ENCODE results near the gene IVNS1ABP.
"Not testable (repeated sequence)": the region's sequence is repeated elsewhere in the genome, so short reads cannot be mapped to it uniquely, and the experiment has no call there.

The IVNS1ABP gene

GRCh38 chr1:185317034-185317885, at the start of gene IVNS1ABP:
Gene IVNS1ABP (minus strand): TSS chr1:185317243. CDS start chr1:185309493, 7,750 bp downstream.
- DNase-seq (ENCODE audit: low read depth in 2 of 2): peak; percentile 82 to 84

- DNase-seq (ENCODE audit: low read depth in 2 of 2): no peak
These were observed 48.9 kb upstream of the IVNS1ABP start for GRCh38 chr1:185365951-185366350.

- DNase-seq (ENCODE audit: low read depth in 2 of 2): not testable (repeated sequence)
These were observed 47.5 kb upstream of the IVNS1ABP start for GRCh38 chr1:185364528-185364927.

GRCh38 chr1:185363205-185363604, 46.2 kb upstream of the IVNS1ABP start:
- DNase-seq (ENCODE audit: low read depth in 2 of 2): no peak

GRCh38 chr1:185360714-185361113, 43.7 kb upstream of the IVNS1ABP start:
- DNase-seq (ENCODE audit: low read depth in 2 of 2): no peak

GRCh38 chr1:185358957-185359356, 41.9 kb upstream of the IVNS1ABP start:
- DNase-seq (ENCODE audit: low read depth in 2 of 2): no peak

GRCh38 chr1:185355947-185356346, 38.9 kb upstream of the IVNS1ABP start:
- no peak for DNase-seq (ENCODE audit: low read depth in 2 of 2)

- DNase-seq (ENCODE audit: low read depth in 2 of 2): no peak
These were observed 36.1 kb upstream of the IVNS1ABP start for GRCh38 chr1:185353124-185353523.

- no peak for DNase-seq (ENCODE audit: low read depth in 2 of 2)
These were observed 34.9 kb upstream of the IVNS1ABP start for GRCh38 chr1:185351734-185352466.

GRCh38 chr1:185350027-185350442, 33.0 kb upstream of the IVNS1ABP start:
- no peak for DNase-seq (ENCODE audit: low read depth in 2 of 2)

- DNase-seq (ENCODE audit: low read depth in 2 of 2): no peak
These were observed 32.5 kb upstream of the IVNS1ABP start for GRCh38 chr1:185349556-185349955.

GRCh38 chr1:185348985-185349384, 31.9 kb upstream of the IVNS1ABP start:
- no peak for DNase-seq (ENCODE audit: low read depth in 2 of 2)

- DNase-seq (ENCODE audit: low read depth in 2 of 2): no peak
These were observed 31.3 kb upstream of the IVNS1ABP start for GRCh38 chr1:185348296-185348695.

- no peak for DNase-seq (ENCODE audit: low read depth in 2 of 2)
These were observed 29.1 kb upstream of the IVNS1ABP start for GRCh38 chr1:185345913-185346720.

- no peak for DNase-seq (ENCODE audit: low read depth in 2 of 2)
These were observed 26.3 kb upstream of the IVNS1ABP start for GRCh38 chr1:185343306-185343705.

- DNase-seq (ENCODE audit: low read depth in 2 of 2): no peak
These were observed 25.7 kb upstream of the IVNS1ABP start for GRCh38 chr1:185342672-185343259.

- no peak for DNase-seq (ENCODE audit: low read depth in 2 of 2)
These were observed 25.0 kb upstream of the IVNS1ABP start for GRCh38 chr1:185342017-185342416.

GRCh38 chr1:185341196-185341781, 24.2 kb upstream of the IVNS1ABP start:
- DNase-seq (ENCODE audit: low read depth in 2 of 2): no peak

- no peak for DNase-seq (ENCODE audit: low read depth in 2 of 2)
These were observed 21.9 kb upstream of the IVNS1ABP start for GRCh38 chr1:185338719-185339622.

GRCh38 chr1:185337246-185337645, 20.2 kb upstream of the IVNS1ABP start:
- no peak for DNase-seq (ENCODE audit: low read depth in 2 of 2)
